Ascending aorta (tissue), 2 donors: ENCODE results near the gene RHBDL3. TPM values are rescaled to one million over a fixed set of nuclear protein-coding genes. Genes with fewer than 3 reads are reported as not detected.

Source experiments
- DNase-seq, 2 donors: peaks; one replicate each; pipeline ENCODE4 v3.0.0-alpha.2; 2019; ENCODE audit warnings: low spot score in 2 of 2
- H3K27ac ChIP-seq, 2 donors: fragments of 200-600 bp; sonication (generic); one replicate each; pipeline ENCODE4 v1.5.1; 2016 to 2017; ENCODE audit warnings: mild to moderate bottlenecking in 1 of 2
- H3K27me3 ChIP-seq: fragments of 200-600 bp; sonication (generic); one replicate; pipeline ENCODE4 v1.5.1; 2017
- H3K36me3 ChIP-seq, 2 donors: fragments of 200-600 bp; sonication (generic); one replicate each; pipeline ENCODE4 v1.5.1; 2016
- H3K4me1 ChIP-seq, 2 donors: fragments of 200-600 bp; sonication (generic); one replicate each; pipeline ENCODE4 v1.5.1; 2016 to 2017; ENCODE audit warnings: mild to moderate bottlenecking in 1 of 2
- H3K4me3 ChIP-seq, 2 donors: fragments of 200-600 bp; sonication (generic); one replicate each; pipeline ENCODE4 v1.5.1; 2016 to 2017; ENCODE audit warnings: mild to moderate bottlenecking in 1 of 2
- H3K9me3 ChIP-seq, 2 donors: fragments of 200-600 bp; sonication (generic); one replicate each; pipeline ENCODE4 v1.5.1; 2016
- CTCF ChIP-seq, 3 experiments: fragments of 200-600 bp in 2 of 3; fragments of 450-650 bp in 1 of 3; sonication (generic) in 2 of 3; IDR thresholded peaks; one replicate each; pipeline ENCODE4 v1.5.1; 2016 to 2019; ENCODE audit warnings: antibody characterized with exemption in 3 of 3, mild to moderate bottlenecking in 1 of 3, moderate library complexity in 1 of 3
- intact Hi-C: fragments of 100-400 bp; cut with DNase I; formaldehyde crosslinking; loops from one replicate; pipeline ENCODE4 v1.15.1; 2023
- total RNA-seq: library from RNA; depleted of rRNA; stranded (reverse); fragments of >200 nt; gene quantifications from one replicate; pipeline ENCODE4 v1.1.0, GENCODE V29; 2016

RHBDL3 gene
- total RNA-seq, 1 donor from 2014 or later = not detected

GRCh38 chr17:32256012-32256700 is 9.5 kb upstream of the RHBDL3 start:
- no peaks in the 10 kb centered on the region for H3K36me3 ChIP-seq
- intact Hi-C loops = no loop called here

DNA sequence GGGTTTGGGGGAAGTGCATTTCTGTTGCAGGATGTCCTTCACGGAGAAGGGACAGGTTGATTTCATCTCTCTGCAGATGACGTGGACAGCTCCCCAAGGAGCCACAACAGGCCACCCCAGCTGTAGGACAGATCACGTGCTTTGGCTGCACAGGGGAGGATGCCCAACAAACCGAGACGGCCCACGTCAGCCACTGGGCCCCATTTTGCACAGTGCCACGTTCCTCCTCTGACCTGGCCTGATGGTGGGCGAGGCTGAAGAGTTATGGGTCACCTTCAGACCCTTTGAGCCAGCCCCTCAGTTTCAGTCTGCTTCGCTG is 9.0 kb upstream of the RHBDL3 start:
- Histone ChIP-seq H3K36me3 (no peaks in the 10 kb centered on the region), H3K27ac (no peak overlapping the region), H3K4me3 (no peak overlapping the region), H3K4me1 (no peaks in the 10 kb centered on the region), H3K27me3 (no peaks in the 10 kb centered on the region), H3K9me3 (no peaks in the 10 kb centered on the region)
- no peak for TF ChIP-seq CTCF (IDR thresholded peaks at IDR 0.05)
- intact Hi-C loops = no loop called here
- DNase-seq = no peak

More at GRCh38 chr17:32256012-32256700, 9.5 kb upstream of the RHBDL3 start:
- Histone ChIP-seq H3K9me3 (no peaks in the 10 kb centered on the region), H3K27ac (no peak overlapping the region), H3K4me1 (no peaks in the 10 kb centered on the region), H3K4me3 (no peak overlapping the region), H3K27me3 (no peaks in the 10 kb centered on the region)
- DNase-seq = no peak
- no peak for TF ChIP-seq CTCF (IDR thresholded peaks at IDR 0.05)

DNA sequence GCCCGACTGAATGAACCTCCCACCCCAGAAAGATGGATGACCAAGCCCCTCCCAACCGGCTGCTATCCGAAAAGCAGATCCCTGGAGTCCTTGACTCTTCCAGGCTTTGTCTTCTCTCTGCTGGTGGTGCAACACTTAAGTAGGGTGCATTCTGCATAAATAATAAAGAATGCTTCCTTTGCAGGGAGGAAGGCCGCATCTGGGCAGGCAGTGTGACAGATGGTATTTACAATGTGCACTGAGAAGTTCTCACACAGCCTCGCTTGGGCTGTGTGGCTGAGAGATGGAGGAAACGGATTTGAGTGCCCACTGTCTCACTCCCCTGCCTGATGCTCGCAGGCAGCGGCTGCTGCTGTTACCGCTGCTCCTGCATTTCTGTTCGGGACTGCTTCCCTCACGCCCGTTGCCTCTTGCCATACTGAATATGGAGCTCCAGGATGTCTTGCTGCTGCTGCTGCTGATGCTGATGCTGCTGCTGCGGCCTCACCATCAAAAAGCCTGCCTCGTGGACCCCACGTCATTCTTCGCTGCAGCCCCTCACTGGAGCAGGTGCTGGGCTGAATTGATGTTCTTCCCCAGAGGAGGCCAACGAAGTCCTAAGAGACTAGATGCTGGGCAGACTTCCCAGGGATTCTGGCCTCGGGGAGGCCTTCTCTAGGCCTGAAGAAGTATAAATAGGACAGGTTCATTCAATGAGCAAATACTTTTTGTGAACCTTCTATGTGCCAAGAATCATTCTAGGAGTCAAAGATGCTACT is 7.1 kb upstream of the RHBDL3 start:
- Histone ChIP-seq H3K27me3 (no peaks in the 10 kb centered on the region), H3K4me1 (no peaks in the 10 kb centered on the region), H3K36me3 (no peaks in the 10 kb centered on the region), H3K27ac (no peak overlapping the region), H3K9me3 (no peaks in the 10 kb centered on the region), H3K4me3 (no peak overlapping the region)
- no peak for TF ChIP-seq CTCF (IDR thresholded peaks at IDR 0.05)
- intact Hi-C loops = no loop called here
- DNase-seq = no peak

GRCh38 chr17:32259586-32259985 is 6.0 kb upstream of the RHBDL3 start:
- no peaks in the 10 kb centered on the region for H3K36me3 ChIP-seq
- no peaks in the 10 kb centered on the region for H3K27me3 ChIP-seq
- no peak overlapping the region for H3K27ac ChIP-seq
- no peak overlapping the region for H3K4me3 ChIP-seq
- DNase-seq = no peak
- no peak for TF ChIP-seq CTCF (IDR thresholded peaks at IDR 0.05)
- H3K9me3 ChIP-seq = no peaks in the 10 kb centered on the region
- no peaks in the 10 kb centered on the region for H3K4me1 ChIP-seq
- intact Hi-C loops = no loop called here

DNA sequence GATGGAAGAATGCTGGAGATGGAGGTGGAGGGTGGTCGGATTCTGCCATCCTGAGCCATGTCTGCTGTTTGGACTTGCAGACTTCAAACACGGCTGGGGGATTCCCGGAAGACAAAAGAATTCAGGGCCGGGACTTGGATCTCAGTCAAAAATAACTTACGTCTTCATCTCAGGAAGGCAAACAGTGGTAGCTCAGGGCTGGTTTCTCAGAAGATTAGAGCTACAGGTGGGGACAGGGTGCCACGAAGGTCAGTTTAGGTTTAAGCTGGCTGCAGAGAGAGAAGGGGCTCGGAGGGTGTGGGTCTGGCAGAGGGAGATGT is 4.3 kb upstream of the RHBDL3 start:
- H3K36me3 ChIP-seq = no peaks in the 10 kb centered on the region
- intact Hi-C loops = no loop called here
- no peak for TF ChIP-seq CTCF (IDR thresholded peaks at IDR 0.05)

More for the DNA sequence above, 4.3 kb upstream of the RHBDL3 start:
- Histone ChIP-seq H3K27me3 (no peaks in the 10 kb centered on the region), H3K4me3 (no peak overlapping the region), H3K27ac (no peak overlapping the region), H3K4me1 (peaks cover 0 to 6% of the 10 kb centered on the region in 2 donors), H3K9me3 (no peaks in the 10 kb centered on the region)
- no peak for DNase-seq
